H1 (cell line): ENCODE measurements around the gene COL5A3. TPM values are rescaled to one million over a fixed set of nuclear protein-coding genes. Genes with fewer than 3 reads are reported as not detected.

Experiments
- CTCF ChIA-PET: fragments of 300-600 bp; sonication (Branson Sonifier 250); formaldehyde crosslinking; loops from one replicate; lab custom pipeline; 2021; ENCODE audit not compliant: partially characterized antibody; lab: Charles Lee
- POLR2A ChIA-PET: fragments of 300-600 bp; sonication (Branson Sonifier 250); formaldehyde crosslinking; loops from one replicate; lab custom pipeline; 2021; ENCODE audit warnings: inconsistent platforms; ENCODE audit not compliant: partially characterized antibody; lab: Charles Lee
- DNase-seq, 2 experiments: peaks; one replicate each; pipeline versions ENCODE4 v3.0.0 to v3.0.0-alpha.2; 2010 to 2022; ENCODE audit warnings: low spot score in 2 of 2, low read depth in 1 of 2, mixed read lengths in 1 of 2
- FAIRE-seq: peaks from 2 replicates; lab custom pipeline; 2011; peaks lifted over from hg19 to GRCh38; lab: Jason Lieb, UNC
- H2AFZ ChIP-seq: 2 replicates; pipeline ENCODE4 v1.8.1; 2012; ENCODE audit warnings: low read length, inconsistent platforms
- H2AK5ac ChIP-seq: 2 replicates; pipeline ENCODE4 v1.6.1; 2013; ENCODE audit warnings: low read depth, low read length
- H2BK120ac ChIP-seq: replicated peaks from 2 replicates; pipeline ENCODE3; 2013; ENCODE audit warnings: low read depth, low read length, inconsistent platforms
- H2BK12ac ChIP-seq: 2 replicates; pipeline ENCODE4 v1.6.1; 2013; ENCODE audit warnings: low read depth, low read length
- H2BK15ac ChIP-seq: 2 replicates; pipeline ENCODE4 v1.6.1; 2013; ENCODE audit warnings: low read length
- H2BK20ac ChIP-seq: 2 replicates; pipeline ENCODE4 v1.6.1; 2013; ENCODE audit warnings: low read length
- H2BK5ac ChIP-seq: 2 replicates; pipeline ENCODE4 v1.6.1; 2013; ENCODE audit warnings: low read depth, low read length
- H3K14ac ChIP-seq: 2 replicates; pipeline ENCODE4 v1.6.1; 2013; ENCODE audit warnings: inconsistent platforms; ENCODE audit not compliant: insufficient read length
- H3K18ac ChIP-seq: 2 replicates; pipeline ENCODE4 v1.6.1; 2013; ENCODE audit warnings: low read length; ENCODE audit errors: extremely low read depth
- H3K23ac ChIP-seq: 2 replicates; pipeline ENCODE4 v1.6.1; 2013; ENCODE audit warnings: inconsistent platforms; ENCODE audit not compliant: insufficient read length
- H3K23me2 ChIP-seq: 2 replicates; pipeline ENCODE4 v1.6.1; 2013; ENCODE audit warnings: low read depth, low read length
- H3K27ac ChIP-seq: 2 replicates; pipeline ENCODE4 v1.6.1; 2011; ENCODE audit warnings: low read depth, low read length, inconsistent platforms
- H3K27me3 ChIP-seq, 4 experiments: replicated peaks in 1 of 4; 1 replicate in 1 of 4; 2 replicates in 3 of 4; pipeline versions ENCODE4 v1.6.1 to v1.8.1; 2011 to 2013; ENCODE audit warnings: low read length in 3 of 4, mild to moderate bottlenecking in 3 of 4, inconsistent platforms in 2 of 4, mixed read lengths in 2 of 4, moderate library complexity in 1 of 4; ENCODE audit not compliant: control insufficient read depth in 3 of 4, insufficient read depth in 3 of 4; ENCODE audit errors: extremely low read depth in 1 of 4
- H3K36me3 ChIP-seq, 4 experiments: 2 replicates each; pipeline versions ENCODE4 v1.6.1 to v1.8.1; 2011 to 2013; ENCODE audit warnings: mild to moderate bottlenecking in 4 of 4, low read length in 3 of 4, moderate library complexity in 2 of 4, control low read depth in 1 of 4, inconsistent platforms in 1 of 4; ENCODE audit not compliant: insufficient read depth in 4 of 4, control insufficient read depth in 2 of 4
- H3K4ac ChIP-seq: replicated peaks from 2 replicates; pipeline ENCODE3; 2013; ENCODE audit warnings: low read length, low read depth, mixed read lengths, inconsistent platforms; ENCODE audit not compliant: insufficient read length
- H3K4me1 ChIP-seq, 4 experiments: replicated peaks in 1 of 4; 1 replicate in 1 of 4; 2 replicates in 3 of 4; pipeline versions ENCODE4 v1.6.1 to v1.8.1; 2011 to 2013; ENCODE audit warnings: low read length in 3 of 4, inconsistent platforms in 2 of 4, mixed read lengths in 1 of 4; ENCODE audit not compliant: insufficient read depth in 4 of 4, control insufficient read depth in 3 of 4
- H3K4me2 ChIP-seq, 2 experiments: 2 replicates each; pipeline versions ENCODE4 v1.6.1 to v1.8.1; 2011 to 2013; ENCODE audit warnings: low read depth in 2 of 2, low read length in 2 of 2, control low read depth in 1 of 2, inconsistent platforms in 1 of 2, mild to moderate bottlenecking in 1 of 2; ENCODE audit not compliant: insufficient read depth in 1 of 2
- H3K4me3 ChIP-seq, 4 experiments: fragments of 200-600, 300-600 bp in 1 of 4; sonication (generic), shearing (Covaris generic), sonication (Bioruptor Twin) in 1 of 4; 2 replicates each; pipeline versions ENCODE4 v1.5.1 to v1.8.1; 2011 to 2016; ENCODE audit warnings: low read length in 4 of 4, low read depth in 3 of 4, control low read depth in 2 of 4, inconsistent platforms in 2 of 4, mild to moderate bottlenecking in 2 of 4, mixed read lengths in 1 of 4, moderate library complexity in 1 of 4; ENCODE audit not compliant: insufficient read depth in 2 of 4; ENCODE audit errors: extremely low read depth in 1 of 4
- H3K56ac ChIP-seq: replicated peaks from 2 replicates; pipeline ENCODE3; 2013; ENCODE audit warnings: low read depth, mild to moderate bottlenecking, mixed read lengths, low read length, inconsistent platforms; ENCODE audit not compliant: insufficient read length
- H3K79me1 ChIP-seq: 2 replicates; pipeline ENCODE4 v1.6.1; 2013; ENCODE audit warnings: low read depth, low read length, control low read depth
- H3K79me2 ChIP-seq, 2 experiments: 2 replicates each; pipeline versions ENCODE4 v1.6.1 to v1.8.1; 2012 to 2013; ENCODE audit warnings: low read length in 2 of 2, mild to moderate bottlenecking in 2 of 2, inconsistent platforms in 1 of 2; ENCODE audit not compliant: insufficient read depth in 2 of 2, control insufficient read depth in 1 of 2
- H3K9ac ChIP-seq, 4 experiments: replicated peaks in 1 of 4; 1 replicate in 1 of 4; 2 replicates in 3 of 4; pipeline versions ENCODE4 v1.6.1 to v1.8.1; 2011 to 2013; ENCODE audit warnings: low read depth in 3 of 4, low read length in 3 of 4, control low read depth in 2 of 4, mild to moderate bottlenecking in 2 of 4, moderate library complexity in 2 of 4, inconsistent platforms in 1 of 4; ENCODE audit errors: extremely low read depth in 1 of 4
- H3K9me3 ChIP-seq, 2 experiments: 2 replicates each; pipeline versions ENCODE4 v1.6.1 to v1.8.1; 2012 to 2013; ENCODE audit warnings: mild to moderate bottlenecking in 2 of 2, moderate library complexity in 2 of 2, control low read depth in 1 of 2, inconsistent platforms in 1 of 2, low read depth in 1 of 2, low read length in 1 of 2, mixed read lengths in 1 of 2; ENCODE audit not compliant: insufficient read depth in 2 of 2
- H4K20me1 ChIP-seq, 2 experiments: replicated peaks in 1 of 2; 2 replicates each; pipeline versions ENCODE3 to v1.8.1; 2011 to 2013; ENCODE audit warnings: inconsistent platforms in 2 of 2, low read length in 2 of 2, mild to moderate bottlenecking in 1 of 2; ENCODE audit not compliant: insufficient read depth in 2 of 2, control insufficient read depth in 1 of 2
- H4K5ac ChIP-seq: 2 replicates; pipeline ENCODE4 v1.6.1; 2013; ENCODE audit warnings: low read length, low read depth, mixed read lengths, inconsistent platforms; ENCODE audit not compliant: insufficient read length
- H4K8ac ChIP-seq: 2 replicates; pipeline ENCODE4 v1.8.0; 2013; ENCODE audit warnings: mild to moderate bottlenecking, moderate library complexity, low read length, inconsistent platforms; ENCODE audit not compliant: insufficient read depth; ENCODE audit errors: extremely low read depth
- H4K91ac ChIP-seq: replicated peaks from 2 replicates; pipeline ENCODE3; 2013; ENCODE audit warnings: low read length, mixed read lengths, inconsistent platforms; ENCODE audit not compliant: insufficient read length
- BACH1 ChIP-seq: IDR thresholded peaks from 2 replicates; pipeline ENCODE4 v1.6.1; 2012; ENCODE audit warnings: low read length, improper control_type of control experiment
- KDM5A ChIP-seq: fragments of 200-600 bp; IDR thresholded peaks from 2 replicates; pipeline ENCODE4 v1.7.1; 2012; ENCODE audit warnings: mild to moderate bottlenecking, low read length, inconsistent platforms, mixed read lengths
- RNF2 ChIP-seq: fragments of 200-900, 300-1000 bp; sonication (generic); IDR thresholded peaks from 2 replicates; pipeline ENCODE4 v1.7.1; 2016; ENCODE audit warnings: borderline replicate concordance, low read depth, mild to moderate bottlenecking, antibody characterized with exemption, low read length; ENCODE audit not compliant: poor library complexity, severe bottlenecking; ENCODE audit errors: missing control alignments
- SP1 ChIP-seq: IDR thresholded peaks from 2 replicates; pipeline ENCODE4 v1.6.1; 2011; ENCODE audit warnings: low read depth, low read length
- WGBS, 2 experiments: shearing (Covaris generic) in 1 of 2; methylation state at CpG; one replicate each; pipeline versions ENCODE4 v1.1.6 to v1.1.7; 2013 to 2015; ENCODE audit warnings: low lambda C conversion rate in 2 of 2, mixed read lengths in 2 of 2, inconsistent platforms in 1 of 2, low coverage in 1 of 2, missing lambda C conversion rate in 1 of 2; ENCODE audit not compliant: insufficient replicate concordance in 2 of 2, insufficient coverage in 1 of 2, insufficient read length in 1 of 2; ENCODE audit errors: extremely low coverage in 1 of 2, missing lambda C conversion rate in 1 of 2; 5-methylcytosine and 5-hydroxymethylcytosine counted together
- polyA plus RNA-seq, 7 experiments: library from polyadenylated mRNA; depleted of rRNA in 3 of 7; stranded (reverse) in 5 of 7; unstranded in 2 of 7; fragments of >200 nt in 5 of 7; fragments of 200-250 nt in 2 of 7; gene quantifications; 1 replicate in 5 of 7; 2 replicates in 1 of 7; 4 replicates in 1 of 7; pipeline versions ENCODE4 v1.2.1 to v1.2.3, GENCODE V29; 2011 to 2013; ENCODE audit warnings: missing spikeins in 2 of 7, mixed read lengths in 2 of 7
- total RNA-seq: library from RNA; stranded (reverse); fragmentation: NEBNext Ultra II Directional; extraction: Animal tissue kit (Norgen Biotek cat#: 25700); gene quantifications from 2 replicates; pipeline ENCODE4 v1.2.1, GENCODE V29; 2021
- TF ChIP-seq, protein P1 (sequence below): IDR thresholded peaks from 2 replicates; pipeline ENCODE4 v1.6.1; 2012; ENCODE audit warnings: low read length, inconsistent platforms

The COL5A3 gene
- total and polyA plus RNA-seq, 2 of the 8 experiments (the other 6 are each of a cell fraction or from before 2014, with no cell fraction given): 0.67 to 0.74 TPM

DNA sequence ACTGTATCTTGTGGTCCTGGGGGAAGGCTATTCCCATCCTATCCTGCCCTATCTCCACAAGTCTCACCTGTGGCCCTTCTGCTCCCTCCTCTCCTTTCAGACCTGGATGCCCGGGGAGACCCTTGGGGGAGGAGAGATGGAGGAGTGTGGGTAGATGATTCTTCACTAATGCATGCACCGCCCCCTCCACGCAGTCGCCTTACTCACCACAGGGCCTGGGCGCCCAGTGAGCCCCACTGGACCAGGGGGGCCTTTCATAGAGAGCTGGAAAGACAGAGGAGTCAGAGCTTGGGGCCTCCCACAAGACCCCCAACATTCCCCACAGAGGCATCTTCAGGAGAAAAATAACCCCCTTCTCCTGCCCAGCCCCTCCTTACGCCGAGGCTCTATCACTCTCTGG, 14.3 kb downstream of the COL5A3 start:
- no peak overlapping the region for H2AK5ac ChIP-seq
- H3K14ac ChIP-seq: no peak overlapping the region
- H2BK120ac ChIP-seq: no peak overlapping the region
- no peak overlapping the region for H3K23ac ChIP-seq
- H3K9me3 ChIP-seq: no peaks in the 10 kb centered on the region
- FAIRE-seq (no peak), DNase-seq (no peak)
- H3K4me1 ChIP-seq: no peaks in the 10 kb centered on the region
- no peak overlapping the region for H3K18ac ChIP-seq
- no peaks in the 10 kb centered on the region for H3K79me2 ChIP-seq
- no peak overlapping the region for H2BK12ac ChIP-seq
- H3K79me1 ChIP-seq: no peaks in the 10 kb centered on the region
- H4K91ac ChIP-seq: no peak overlapping the region
- no peak overlapping the region for H2BK15ac ChIP-seq
- no peak overlapping the region for H3K27ac ChIP-seq
- H3K9ac ChIP-seq: no peak overlapping the region
- H4K20me1 ChIP-seq: no peaks in the 10 kb centered on the region
- H2AFZ ChIP-seq: no peak overlapping the region
- H2BK5ac ChIP-seq: no peak overlapping the region
- no peak overlapping the region for H3K4ac ChIP-seq
- ChIA-PET POLR2A (no interaction called here), CTCF (interaction anchor here (1.0 to 1.9 kb wide), 2 partner anchors 61 to 65 kb away, joined by 3 to 6 read pairs; no protein-coding TSS in a partner anchor)
- H3K56ac ChIP-seq: no peak overlapping the region
- H4K5ac ChIP-seq: no peak overlapping the region
- H3K4me3 ChIP-seq: no peak overlapping the region
- H3K27me3 ChIP-seq: no peaks in the 10 kb centered on the region; a peak in 2 of 7 replicates
- H3K36me3 ChIP-seq: no peaks in the 10 kb centered on the region
- H3K23me2 ChIP-seq: no peaks in the 10 kb centered on the region
- H3K4me2 ChIP-seq: no peak overlapping the region
- no peak overlapping the region for H2BK20ac ChIP-seq
- WGBS, 2 experiments: 92% methylated on average over 7 of the region's 7 CpGs; no CpG with 5 or more reads in 1 of the 2 experiments
- H4K8ac ChIP-seq: no peak overlapping the region
- TF ChIP-seq KDM5A (no peak), BACH1 (no peak), SP1 (no peak), RNF2 (no peak)
- TF ChIP-seq, protein P1, sequence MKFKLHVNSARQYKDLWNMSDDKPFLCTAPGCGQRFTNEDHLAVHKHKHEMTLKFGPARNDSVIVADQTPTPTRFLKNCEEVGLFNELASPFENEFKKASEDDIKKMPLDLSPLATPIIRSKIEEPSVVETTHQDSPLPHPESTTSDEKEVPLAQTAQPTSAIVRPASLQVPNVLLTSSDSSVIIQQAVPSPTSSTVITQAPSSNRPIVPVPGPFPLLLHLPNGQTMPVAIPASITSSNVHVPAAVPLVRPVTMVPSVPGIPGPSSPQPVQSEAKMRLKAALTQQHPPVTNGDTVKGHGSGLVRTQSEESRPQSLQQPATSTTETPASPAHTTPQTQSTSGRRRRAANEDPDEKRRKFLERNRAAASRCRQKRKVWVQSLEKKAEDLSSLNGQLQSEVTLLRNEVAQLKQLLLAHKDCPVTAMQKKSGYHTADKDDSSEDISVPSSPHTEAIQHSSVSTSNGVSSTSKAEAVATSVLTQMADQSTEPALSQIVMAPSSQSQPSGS: no peak
